Esophagus (tissue), 2 donors: Measurements from ENCODE around the gene BICDL1. TPM values are rescaled to one million over a fixed set of nuclear protein-coding genes. Genes with fewer than 3 reads are reported as not detected.

Source experiments
- H3K27ac ChIP-seq, 2 donors: one replicate each; pipeline ENCODE4 v1.5.1; 2013; ENCODE audit warnings: low read depth in 2 of 2, mild to moderate bottlenecking in 2 of 2, inconsistent platforms in 1 of 2, low read length in 1 of 2, moderate library complexity in 1 of 2
- H3K27me3 ChIP-seq, 2 donors: one replicate each; pipeline ENCODE4 v1.6.1; 2013; ENCODE audit warnings: low read length in 2 of 2, control low read depth in 1 of 2, mild to moderate bottlenecking in 1 of 2; ENCODE audit not compliant: insufficient read depth in 2 of 2, control insufficient read depth in 1 of 2
- H3K36me3 ChIP-seq, 2 donors: one replicate each; pipeline ENCODE4 v1.6.1; 2013; ENCODE audit warnings: low read length in 1 of 2; ENCODE audit not compliant: control insufficient read depth in 2 of 2, insufficient read depth in 2 of 2
- H3K4me1 ChIP-seq, 2 donors: one replicate each; pipeline ENCODE4 v1.6.1; 2013; ENCODE audit warnings: low read length in 1 of 2; ENCODE audit not compliant: control insufficient read depth in 2 of 2, insufficient read depth in 2 of 2
- H3K4me3 ChIP-seq, 2 donors: one replicate each; pipeline ENCODE4 v1.5.1; 2013; ENCODE audit warnings: low read length in 2 of 2, mild to moderate bottlenecking in 2 of 2, low read depth in 1 of 2, moderate library complexity in 1 of 2
- H3K9me3 ChIP-seq, 2 donors: one replicate each; pipeline ENCODE4 v1.6.1; 2013; ENCODE audit warnings: mild to moderate bottlenecking in 2 of 2, low read depth in 1 of 2, low read length in 1 of 2, moderate library complexity in 1 of 2; ENCODE audit not compliant: control insufficient read depth in 2 of 2, insufficient read depth in 1 of 2
- WGBS, 2 donors: extraction: QIAGEN DNeasy Blood & Tissue Kit; methylation state at CpG; one replicate each; pipeline ENCODE4 v1.1.7; 2013; 5-methylcytosine and 5-hydroxymethylcytosine counted together
- polyA plus RNA-seq, 2 donors: library from polyadenylated mRNA; stranded (reverse); fragments of 200-250 nt; gene quantifications; one replicate each; pipeline ENCODE4 v1.2.3, GENCODE V29; 2013
- donor health status: healthy with polysubstance abuse.
- donor health status: Bipolar disorder and iron deficiency.

BICDL1 gene
- polyA plus RNA-seq, 2 donors, result 34.5 to 54.7 TPM

DNA sequence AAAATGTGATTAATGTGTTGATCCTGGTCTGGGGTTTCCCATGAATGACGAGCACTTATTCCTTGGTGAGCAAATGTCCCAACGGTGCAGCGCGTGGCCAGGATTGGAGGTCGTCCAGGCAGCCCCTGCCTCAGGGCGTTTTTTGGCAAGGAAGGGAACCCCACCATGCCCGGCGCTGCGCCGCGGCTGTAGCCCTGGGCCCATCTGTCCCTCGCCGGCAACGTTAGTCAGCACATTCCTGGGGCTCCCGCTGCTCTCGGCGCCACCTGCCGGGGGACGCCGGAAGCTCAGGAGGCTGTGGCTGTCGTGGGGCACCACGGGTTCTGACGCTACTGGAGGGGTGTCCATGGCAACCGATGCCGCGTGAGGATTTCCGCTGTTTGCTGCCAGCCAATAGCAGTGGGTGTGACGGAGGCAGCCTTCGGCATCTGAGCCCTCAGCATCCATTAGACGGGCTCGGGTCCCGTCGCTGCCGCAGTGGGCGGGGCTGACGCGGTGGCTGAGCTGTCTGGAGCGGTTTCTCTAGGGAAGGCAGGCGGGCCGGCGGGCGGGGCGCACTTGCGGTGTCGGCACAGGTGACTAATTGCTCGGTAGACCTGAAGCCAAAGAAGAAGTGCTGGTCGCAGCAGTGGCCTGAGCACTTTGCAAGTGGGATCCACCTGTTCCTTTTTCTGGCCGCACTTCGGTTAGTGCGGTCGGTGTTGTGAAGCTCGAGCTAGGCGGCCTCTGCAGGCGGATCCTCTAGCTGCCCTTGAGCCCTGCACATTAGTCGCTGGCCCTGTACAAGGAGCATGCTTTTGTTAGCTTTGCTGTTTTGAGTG lies 98.0 kb downstream of the BICDL1 start:
- Histone ChIP-seq H3K27me3 (no peaks in the 10 kb centered on the region), H3K4me1 (no peaks in the 10 kb centered on the region), H3K4me3 (peak overlapping the region; percentile 18 to 29), H3K27ac (peak overlapping the region; percentile 84 to 94), H3K9me3 (no peaks in the 10 kb centered on the region), H3K36me3 (peaks cover 0 to 11% of the 10 kb centered on the region in 2 donors)
- 0 to 1% methylated on average over 55 of the region's 55 CpGs for WGBS, 2 donors

DNA sequence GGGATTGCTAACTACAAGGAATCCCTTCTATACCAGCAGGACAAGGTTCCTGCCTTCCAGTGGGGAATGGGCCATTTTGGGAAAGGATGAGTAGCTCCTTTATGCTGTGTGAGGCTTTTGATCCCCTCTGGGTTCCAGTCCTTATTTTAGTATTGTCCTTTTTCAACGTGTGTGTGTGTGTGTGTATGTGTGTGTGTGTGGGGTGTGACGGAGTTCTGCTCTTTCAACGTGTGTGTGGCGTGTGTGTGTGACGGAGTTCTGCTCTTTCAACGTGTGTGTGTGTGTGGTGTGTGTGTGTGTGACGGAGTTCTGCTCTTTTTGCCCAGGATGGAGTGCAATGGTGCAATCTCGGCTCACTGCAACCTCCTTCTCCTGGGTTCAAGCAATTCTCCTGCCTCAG lies 100.1 kb downstream of the BICDL1 start:
- no peaks in the 10 kb centered on the region for H3K27me3 ChIP-seq
- no peaks in the 10 kb centered on the region for H3K9me3 ChIP-seq
- WGBS, 2 donors, result 33 to 35% methylated on average over 8 of the region's 8 CpGs

DNA sequence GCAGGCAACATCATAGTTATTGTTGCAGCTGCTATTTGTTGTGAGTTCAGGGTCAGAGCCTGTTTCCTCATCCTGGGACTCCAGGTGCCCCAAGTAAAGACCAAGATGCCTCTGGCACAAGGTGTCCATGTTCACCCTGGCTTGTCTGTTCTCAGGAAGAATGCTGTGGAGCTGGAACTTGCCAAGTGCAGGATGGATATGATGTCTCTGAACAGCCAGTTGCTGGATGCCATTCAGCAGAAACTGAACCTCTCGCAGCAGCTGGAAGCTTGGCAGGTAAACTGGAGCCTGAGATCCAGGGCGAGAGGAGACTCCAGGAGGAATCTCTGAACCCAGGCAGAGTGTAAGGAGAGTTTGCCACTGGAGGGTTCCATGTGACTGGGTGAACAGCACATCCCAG lies 100.8 kb downstream of the BICDL1 start:
- 69 to 75% methylated on average over 2 of the region's 2 CpGs for WGBS, 2 donors
- H3K36me3 ChIP-seq, result peaks cover 5 to 36% of the 10 kb centered on the region in 2 donors
- H3K4me1 ChIP-seq, result no peaks in the 10 kb centered on the region
- H3K27ac ChIP-seq, result no peak overlapping the region
- no peak overlapping the region for H3K4me3 ChIP-seq
- no peaks in the 10 kb centered on the region for H3K9me3 ChIP-seq
- H3K27me3 ChIP-seq, result no peaks in the 10 kb centered on the region

More for the DNA sequence above, 100.1 kb downstream of the BICDL1 start:
- no peak overlapping the region for H3K27ac ChIP-seq
- peaks cover 0 to 32% of the 10 kb centered on the region in 2 donors for H3K36me3 ChIP-seq
- no peaks in the 10 kb centered on the region for H3K4me1 ChIP-seq
- H3K4me3 ChIP-seq, result no peak overlapping the region

GRCh38 chr12:120090206-120090605 lies 101.2 kb downstream of the BICDL1 start:
- WGBS, 2 donors, result 85 to 91% methylated on average over 3 of the region's 3 CpGs
- Histone ChIP-seq H3K4me3 (no peak overlapping the region), H3K36me3 (peaks cover 6 to 36% of the 10 kb centered on the region in 2 donors), H3K4me1 (no peaks in the 10 kb centered on the region), H3K27ac (no peak overlapping the region), H3K27me3 (no peaks in the 10 kb centered on the region), H3K9me3 (no peaks in the 10 kb centered on the region)

GRCh38 chr12:120090626-120091295 lies 101.7 kb downstream of the BICDL1 start:
- 88 to 90% methylated on average over 19 of the region's 19 CpGs for WGBS, 2 donors
- Histone ChIP-seq H3K4me1 (no peaks in the 10 kb centered on the region), H3K27ac (no peak overlapping the region), H3K36me3 (peaks cover 6 to 39% of the 10 kb centered on the region in 2 donors), H3K9me3 (no peaks in the 10 kb centered on the region), H3K4me3 (no peak overlapping the region), H3K27me3 (no peaks in the 10 kb centered on the region)

- Histone ChIP-seq H3K4me3 (no peak overlapping the region), H3K36me3 (peaks cover 12 to 46% of the 10 kb centered on the region in 2 donors), H3K4me1 (no peaks in the 10 kb centered on the region), H3K27ac (no peak overlapping the region), H3K27me3 (no peaks in the 10 kb centered on the region), H3K9me3 (no peaks in the 10 kb centered on the region)
- 79 to 80% methylated on average over 12 of the region's 12 CpGs for WGBS, 2 donors
These were observed 102.5 kb downstream of the BICDL1 start for GRCh38 chr12:120091371-120092090.

DNA sequence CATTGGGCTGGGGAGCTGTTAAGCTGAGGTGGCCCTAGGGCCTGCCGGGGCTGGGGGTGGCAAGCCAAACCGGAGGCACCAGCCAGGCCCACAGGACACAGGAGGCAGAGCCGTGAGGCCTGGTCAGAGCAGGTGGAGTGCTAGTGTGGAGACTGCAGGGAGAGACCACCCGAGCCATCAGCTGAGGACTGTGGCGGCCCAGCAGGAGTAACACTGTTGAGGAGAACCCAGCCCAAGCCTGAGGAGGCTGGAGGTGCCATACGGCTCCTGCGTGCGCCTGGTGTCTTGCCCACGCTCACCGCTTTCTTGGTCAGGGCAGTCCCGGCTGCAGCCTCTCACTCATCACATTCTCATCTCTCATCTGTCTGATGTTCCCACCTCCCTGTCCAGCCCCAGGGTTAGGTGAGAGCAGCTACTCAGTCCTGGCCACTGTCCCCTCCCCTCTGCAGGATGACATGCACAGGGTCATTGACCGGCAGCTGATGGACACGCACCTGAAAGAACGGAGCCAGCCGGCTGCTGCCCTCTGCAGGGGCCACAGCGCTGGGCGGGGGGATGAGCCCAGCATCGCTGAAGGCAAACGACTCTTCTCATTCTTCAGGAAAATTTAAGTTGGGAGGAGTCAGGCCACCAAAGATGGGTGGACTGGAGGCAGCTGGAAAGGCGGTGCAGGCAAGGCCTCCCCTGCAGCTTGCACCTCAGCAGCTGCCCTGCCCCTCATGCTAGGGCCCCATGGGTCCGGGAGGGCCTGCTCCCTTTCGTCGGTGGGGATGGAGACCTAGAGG lies 103.7 kb downstream of the BICDL1 start:
- Histone ChIP-seq H3K27ac (no peak overlapping the region), H3K4me3 (no peak overlapping the region), H3K27me3 (no peaks in the 10 kb centered on the region), H3K9me3 (no peaks in the 10 kb centered on the region), H3K36me3 (peaks cover 15 to 53% of the 10 kb centered on the region in 2 donors), H3K4me1 (no peaks in the 10 kb centered on the region)
- 88 to 89% methylated on average over 23 of the region's 23 CpGs for WGBS, 2 donors

GRCh38 chr12:120093336-120093591 lies 104.2 kb downstream of the BICDL1 start:
- H3K36me3 ChIP-seq, result peaks cover 17 to 56% of the 10 kb centered on the region in 2 donors
- no peaks in the 10 kb centered on the region for H3K27me3 ChIP-seq
- H3K27ac ChIP-seq, result no peak overlapping the region
- no peaks in the 10 kb centered on the region for H3K9me3 ChIP-seq
- H3K4me3 ChIP-seq, result no peak overlapping the region
- WGBS, 2 donors, result 79 to 84% methylated on average over 4 of the region's 4 CpGs
- peaks cover 0 to 1% of the 10 kb centered on the region in 2 donors for H3K4me1 ChIP-seq
